Osteocyte (in vitro differentiated cells): Measurements from ENCODE around the gene GMDS. TPM values are rescaled to one million over a fixed set of nuclear protein-coding genes. Genes with fewer than 3 reads are reported as not detected.

Experiments
- DNase-seq: peaks from one replicate; pipeline ENCODE4 v3.0.0; 2021; ENCODE audit warnings: mixed read lengths; ENCODE audit not compliant: unreplicated experiment; ENCODE audit errors: extremely low spot score
- H3K27ac Mint-ChIP-seq: one replicate; pipeline ENCODE4 v1.8.0; 2021; ENCODE audit warnings: mild to moderate bottlenecking, mixed read lengths; ENCODE audit not compliant: unreplicated experiment
- H3K27me3 Mint-ChIP-seq: one replicate; pipeline ENCODE4 v1.8.0; 2021; ENCODE audit warnings: mixed read lengths; ENCODE audit not compliant: unreplicated experiment
- H3K36me3 Mint-ChIP-seq: one replicate; pipeline ENCODE4 v1.8.0; 2021; ENCODE audit warnings: mixed read lengths; ENCODE audit not compliant: unreplicated experiment
- H3K4me1 Mint-ChIP-seq: one replicate; pipeline ENCODE4 v1.8.0; 2021; ENCODE audit warnings: mixed read lengths; ENCODE audit not compliant: unreplicated experiment
- H3K4me3 Mint-ChIP-seq: one replicate; pipeline ENCODE4 v1.8.0; 2021; ENCODE audit warnings: mild to moderate bottlenecking, moderate library complexity, mixed read lengths; ENCODE audit not compliant: unreplicated experiment
- H3K9me3 Mint-ChIP-seq: one replicate; pipeline ENCODE4 v1.8.0; 2021; ENCODE audit warnings: mixed read lengths; ENCODE audit not compliant: unreplicated experiment
- CTCF ChIP-seq: fragments of 200-600 bp; sonication (generic); IDR thresholded peaks from 2 replicates; pipeline ENCODE4 v1.5.0; 2021; ENCODE audit warnings: antibody characterized with exemption, mild to moderate bottlenecking, moderate library complexity
- total RNA-seq: library from RNA; stranded (reverse); gene quantifications from 2 replicates; pipeline ENCODE4 v1.2.1, GENCODE V29; 2021

GMDS gene
- total RNA-seq, 1 donor from 2014 or later = 30.7 TPM

DNA sequence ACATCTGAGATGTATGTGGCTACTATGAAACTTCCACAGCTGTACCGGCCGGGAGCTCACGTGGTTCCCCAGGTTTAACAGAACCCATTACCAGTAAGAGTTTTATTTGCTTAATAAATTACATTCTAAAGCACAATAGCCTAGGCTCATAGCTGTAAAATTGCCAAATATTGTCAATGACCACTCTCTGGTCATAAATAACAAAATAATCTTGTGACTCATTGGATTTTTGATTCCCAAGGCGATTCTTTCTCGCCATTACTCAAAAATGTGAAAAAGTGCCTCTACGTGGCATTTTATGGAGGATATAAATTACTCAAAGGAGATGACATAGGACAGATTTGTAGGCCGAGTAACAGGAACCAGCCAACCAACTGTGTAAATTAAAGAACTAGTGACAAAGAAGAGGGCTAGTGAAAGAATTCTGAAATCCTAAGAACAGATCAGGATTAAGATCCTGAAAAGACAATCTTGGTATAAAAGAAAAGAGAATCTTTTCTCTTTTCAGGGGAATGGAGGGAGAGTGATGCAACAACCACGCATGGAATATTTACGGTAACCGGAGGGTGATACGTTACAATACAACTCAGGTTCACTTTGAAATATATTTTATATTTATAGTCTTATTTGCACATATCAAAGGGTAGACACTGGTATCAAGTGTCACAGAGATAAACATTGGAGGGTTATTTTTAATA is 436.0 kb downstream of the GMDS start:
- no peaks in the 10 kb centered on the region for H3K9me3 Mint-ChIP-seq
- no peak for TF ChIP-seq CTCF
- H3K27ac Mint-ChIP-seq = no peak overlapping the region
- H3K4me1 Mint-ChIP-seq = peaks cover 12% of the 10 kb centered on the region
- DNase-seq = no peak
- H3K36me3 Mint-ChIP-seq = peaks cover 1% of the 10 kb centered on the region
- no peaks in the 10 kb centered on the region for H3K27me3 Mint-ChIP-seq
- H3K4me3 Mint-ChIP-seq = no peak overlapping the region

- no peak overlapping the region for H3K27ac Mint-ChIP-seq
- no peak overlapping the region for H3K4me3 Mint-ChIP-seq
Measured at GRCh38 chr6:1806935-1807334, 438.5 kb downstream of the GMDS start.

GRCh38 chr6:1802491-1803395 is 442.7 kb downstream of the GMDS start:
- Mint-ChIP-seq H3K4me3 (peak overlapping the region; percentile 23), H3K27ac (peak overlapping the region; percentile 88)

More at GRCh38 chr6:1806935-1807334, 438.5 kb downstream of the GMDS start:
- TF ChIP-seq CTCF = no peak
- DNase-seq = no peak
- Mint-ChIP-seq H3K27me3 (no peaks in the 10 kb centered on the region), H3K36me3 (peaks cover 1% of the 10 kb centered on the region), H3K9me3 (no peaks in the 10 kb centered on the region), H3K4me1 (peaks cover 26% of the 10 kb centered on the region)

DNA sequence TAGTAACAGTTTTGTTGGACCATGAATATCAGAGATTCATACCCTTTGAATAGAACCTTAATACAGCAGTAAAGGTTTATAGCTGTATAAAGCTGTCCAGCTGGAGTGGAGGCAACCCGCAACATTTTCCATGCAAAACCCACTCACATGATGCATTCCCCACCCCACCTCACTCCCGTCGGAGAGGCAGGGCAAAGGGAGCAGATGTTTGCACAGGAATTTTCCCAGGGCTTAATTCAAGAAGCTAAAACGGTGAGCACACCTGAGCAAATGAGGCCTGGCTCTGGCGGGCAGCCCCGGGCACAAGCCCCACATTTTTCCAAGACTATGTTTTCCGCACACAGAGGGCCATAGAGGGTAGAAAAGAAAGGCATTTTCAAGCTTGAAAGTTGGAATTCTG is 444.0 kb downstream of the GMDS start:
- H3K36me3 Mint-ChIP-seq = no peaks in the 10 kb centered on the region
- H3K27ac Mint-ChIP-seq = peak overlapping the region; percentile 88
- H3K27me3 Mint-ChIP-seq = no peaks in the 10 kb centered on the region
- H3K4me3 Mint-ChIP-seq = no peak overlapping the region
- H3K9me3 Mint-ChIP-seq = no peaks in the 10 kb centered on the region
- peaks cover 48% of the 10 kb centered on the region for H3K4me1 Mint-ChIP-seq
- no peak for TF ChIP-seq CTCF
- no peak for DNase-seq

More at GRCh38 chr6:1802491-1803395, 442.7 kb downstream of the GMDS start:
- Mint-ChIP-seq H3K9me3 (no peaks in the 10 kb centered on the region), H3K27me3 (no peaks in the 10 kb centered on the region), H3K4me1 (peaks cover 38% of the 10 kb centered on the region), H3K36me3 (no peaks in the 10 kb centered on the region)
- TF ChIP-seq CTCF = no peak
- DNase-seq = no peak

- no peak for TF ChIP-seq CTCF
- Mint-ChIP-seq H3K27ac (no peak overlapping the region), H3K4me1 (peaks cover 50% of the 10 kb centered on the region), H3K4me3 (no peak overlapping the region), H3K36me3 (no peaks in the 10 kb centered on the region), H3K9me3 (no peaks in the 10 kb centered on the region), H3K27me3 (no peaks in the 10 kb centered on the region)
- no peak for DNase-seq
Measured at GRCh38 chr6:1800845-1801244, 444.6 kb downstream of the GMDS start.
